Duodenal mucosa (tissue), 2 donors: ENCODE measurements around the gene FGR.
"Not testable (repeated sequence)": the region's sequence is repeated elsewhere in the genome, so short reads cannot be mapped to it uniquely, and the experiment has no call there.

Experiments used
- H3K27ac ChIP-seq: one replicate; pipeline ENCODE4 v1.7.0; 2013; ENCODE audit warnings: low read depth, low read length
- H3K27me3 ChIP-seq, 2 donors: one replicate each; pipeline ENCODE4 v1.7.0; 2013; ENCODE audit warnings: low read length in 2 of 2, control low read depth in 1 of 2; ENCODE audit not compliant: insufficient read depth in 2 of 2, control insufficient read depth in 1 of 2
- H3K36me3 ChIP-seq, 2 donors: one replicate each; pipeline ENCODE4 v1.7.0; 2013; ENCODE audit warnings: low read length in 2 of 2, control low read depth in 1 of 2; ENCODE audit not compliant: insufficient read depth in 2 of 2, control insufficient read depth in 1 of 2
- H3K4me1 ChIP-seq, 2 donors: one replicate each; pipeline ENCODE4 v1.7.0; 2013; ENCODE audit warnings: low read length in 2 of 2, control low read depth in 1 of 2; ENCODE audit not compliant: insufficient read depth in 2 of 2, control insufficient read depth in 1 of 2
- H3K4me3 ChIP-seq, 2 donors: one replicate each; pipeline ENCODE4 v1.7.0; 2013; ENCODE audit warnings: low read length in 2 of 2, low read depth in 1 of 2
- H3K9ac ChIP-seq, 2 donors: one replicate each; pipeline ENCODE4 v1.7.0; 2013; ENCODE audit warnings: low read length in 2 of 2, low read depth in 1 of 2
- H3K9me3 ChIP-seq, 2 donors: one replicate each; pipeline ENCODE4 v1.7.0; 2013; ENCODE audit warnings: low read length in 2 of 2, control low read depth in 1 of 2; ENCODE audit not compliant: control insufficient read depth in 1 of 2

Gene FGR

DNA sequence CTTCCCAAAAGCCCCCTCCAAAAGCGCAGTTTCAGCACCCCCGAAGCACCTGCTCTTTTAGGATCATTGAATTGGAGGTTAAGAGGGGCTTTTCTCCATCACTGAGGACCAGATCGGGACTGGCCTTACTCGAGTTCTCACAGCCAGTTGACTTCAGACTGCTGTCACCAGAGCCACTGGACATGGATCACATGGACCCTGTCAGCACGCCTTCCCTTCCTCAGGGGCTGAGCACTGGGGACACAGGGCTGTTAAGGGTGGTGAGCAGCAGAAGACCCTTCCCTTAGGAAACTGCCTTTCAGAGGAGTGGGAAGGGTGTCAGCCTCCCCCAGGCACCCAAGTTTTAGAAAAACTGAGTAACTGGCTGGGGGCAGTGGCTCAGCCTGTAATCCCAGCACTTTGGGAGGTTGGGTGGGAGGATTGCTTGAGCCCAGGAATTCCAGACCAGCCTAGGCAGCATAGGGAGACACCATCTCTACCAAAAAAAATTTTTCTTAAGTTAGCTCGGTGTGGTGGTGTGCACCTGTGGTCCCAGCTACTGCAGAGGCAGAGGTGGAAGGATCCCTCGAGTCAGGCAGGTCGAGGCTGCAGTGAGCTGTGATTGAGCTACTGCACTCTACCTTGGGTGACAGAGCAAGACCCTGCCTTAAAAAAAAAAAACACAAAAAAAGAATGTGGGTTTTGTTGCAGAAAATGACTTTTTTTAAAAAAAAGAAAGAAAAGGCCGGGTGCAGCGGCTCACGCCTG lies 584 bp upstream of the FGR start:
- H3K9me3 ChIP-seq: no peaks in the 10 kb centered on the region
- H3K9ac ChIP-seq: no peak overlapping the region
- H3K4me3 ChIP-seq: no peak overlapping the region
- H3K36me3 ChIP-seq: no peaks in the 10 kb centered on the region
- H3K4me1 ChIP-seq: peaks cover 8 to 33% of the 10 kb centered on the region in 2 donors
- no peak overlapping the region for H3K27ac ChIP-seq
- peaks cover 21 to 25% of the 10 kb centered on the region in 2 donors for H3K27me3 ChIP-seq

DNA sequence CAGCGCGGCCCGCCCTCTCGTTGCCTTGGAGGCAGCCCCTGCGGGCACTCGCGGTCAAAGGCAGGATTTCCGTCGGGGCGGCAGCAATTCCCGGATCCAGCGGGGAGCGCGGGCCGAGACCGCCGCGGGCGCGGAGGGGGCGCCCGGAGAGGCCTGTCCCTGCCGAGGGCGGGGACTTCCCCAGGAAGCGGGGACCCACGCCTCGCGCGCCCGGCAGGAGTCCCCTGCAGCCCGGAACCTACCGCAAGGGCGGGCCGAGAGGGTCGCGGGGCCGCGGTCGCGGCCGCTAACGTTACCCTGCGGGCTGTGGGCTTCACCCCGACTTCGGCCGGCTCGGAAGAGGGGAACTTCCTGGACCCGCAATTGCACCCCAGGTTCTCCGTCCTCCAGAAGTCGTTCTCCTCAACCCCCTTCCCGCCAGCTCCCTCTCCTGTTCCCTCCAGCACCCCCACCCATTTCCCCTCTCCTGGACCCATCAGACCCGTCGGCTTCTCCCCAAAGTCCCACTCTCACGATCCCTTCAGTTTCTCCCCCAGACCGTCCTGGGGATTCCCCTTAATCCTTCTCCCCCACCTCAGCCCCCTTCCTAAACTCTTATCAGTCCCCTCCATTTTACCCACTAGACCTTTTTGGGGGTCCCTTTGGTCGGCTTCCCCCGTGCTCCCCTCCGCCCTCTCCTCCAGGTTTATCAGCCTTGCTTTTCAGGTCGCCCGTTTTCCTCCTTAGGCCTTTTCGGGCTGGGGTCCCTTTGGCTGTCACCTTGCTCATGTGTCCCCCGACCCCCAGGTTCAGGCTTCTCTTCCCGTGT lies 604 bp downstream of the FGR start:
- Histone ChIP-seq H3K9ac (peak overlapping the region; percentile 39 to 43), H3K4me3 (peak overlapping the region; percentile 56 to 58), H3K27ac (no peak overlapping the region), H3K9me3 (no peaks in the 10 kb centered on the region), H3K4me1 (peaks cover 8 to 36% of the 10 kb centered on the region in 2 donors), H3K27me3 (peaks cover 21 to 25% of the 10 kb centered on the region in 2 donors), H3K36me3 (no peaks in the 10 kb centered on the region)

DNA sequence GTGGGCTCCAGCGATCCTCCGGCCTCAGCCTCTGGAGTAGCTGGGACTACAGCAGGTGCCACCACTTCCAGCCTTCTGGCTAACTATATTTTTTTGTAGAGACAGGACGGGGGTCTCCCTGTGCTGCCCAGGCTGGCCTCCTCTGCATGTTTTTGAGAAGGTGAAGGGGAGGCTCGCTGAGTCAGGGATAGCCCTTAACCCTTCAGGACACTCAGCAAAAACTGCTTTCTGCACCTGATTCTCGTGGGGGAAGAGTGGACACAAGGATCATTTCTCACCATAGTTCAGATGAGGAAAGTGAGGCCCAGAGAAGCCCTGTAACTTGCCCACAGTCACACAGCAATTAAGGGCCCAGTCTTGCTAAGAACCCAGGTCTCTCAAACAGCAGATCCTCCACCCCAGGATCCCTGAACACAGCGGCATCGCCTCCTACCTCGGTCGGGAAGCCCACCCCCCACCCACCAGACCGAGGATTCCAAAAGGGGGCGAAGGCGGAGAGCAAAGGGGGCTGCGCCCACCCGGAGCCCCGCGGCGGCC lies 1.3 kb downstream of the FGR start:
- H3K9me3 ChIP-seq: no peaks in the 10 kb centered on the region
- peak overlapping the region; percentile 56 to 58 for H3K4me3 ChIP-seq
- peaks cover 8 to 36% of the 10 kb centered on the region in 2 donors for H3K4me1 ChIP-seq
- H3K9ac ChIP-seq: peak overlapping the region; percentile 38 to 43
- H3K27ac ChIP-seq: no peak overlapping the region
- no peaks in the 10 kb centered on the region for H3K36me3 ChIP-seq
- H3K27me3 ChIP-seq: peaks cover 21 to 25% of the 10 kb centered on the region in 2 donors

DNA sequence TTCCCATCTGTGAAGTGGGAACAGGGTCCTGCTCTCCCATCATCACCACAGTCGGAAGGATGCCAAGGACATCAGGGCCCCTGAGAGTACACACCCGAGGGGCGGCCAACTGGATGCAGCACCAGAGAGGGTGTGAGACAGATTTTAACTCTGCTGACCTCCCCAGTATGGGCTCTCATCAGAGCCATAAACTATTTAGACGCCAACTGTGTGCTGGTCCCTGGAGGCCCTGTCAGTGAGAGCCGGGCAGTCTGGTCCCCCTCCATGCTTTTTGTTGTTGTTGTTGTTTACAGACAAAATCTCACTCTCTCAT lies 1.7 kb downstream of the FGR start:
- Histone ChIP-seq H3K9ac (no peak overlapping the region), H3K36me3 (no peaks in the 10 kb centered on the region), H3K4me3 (peak overlapping the region in 1 of 2 donors; percentile 3), H3K27me3 (peaks cover 21 to 25% of the 10 kb centered on the region in 2 donors), H3K27ac (peak overlapping the region; percentile 43), H3K9me3 (no peaks in the 10 kb centered on the region), H3K4me1 (peaks cover 8 to 36% of the 10 kb centered on the region in 2 donors)

DNA sequence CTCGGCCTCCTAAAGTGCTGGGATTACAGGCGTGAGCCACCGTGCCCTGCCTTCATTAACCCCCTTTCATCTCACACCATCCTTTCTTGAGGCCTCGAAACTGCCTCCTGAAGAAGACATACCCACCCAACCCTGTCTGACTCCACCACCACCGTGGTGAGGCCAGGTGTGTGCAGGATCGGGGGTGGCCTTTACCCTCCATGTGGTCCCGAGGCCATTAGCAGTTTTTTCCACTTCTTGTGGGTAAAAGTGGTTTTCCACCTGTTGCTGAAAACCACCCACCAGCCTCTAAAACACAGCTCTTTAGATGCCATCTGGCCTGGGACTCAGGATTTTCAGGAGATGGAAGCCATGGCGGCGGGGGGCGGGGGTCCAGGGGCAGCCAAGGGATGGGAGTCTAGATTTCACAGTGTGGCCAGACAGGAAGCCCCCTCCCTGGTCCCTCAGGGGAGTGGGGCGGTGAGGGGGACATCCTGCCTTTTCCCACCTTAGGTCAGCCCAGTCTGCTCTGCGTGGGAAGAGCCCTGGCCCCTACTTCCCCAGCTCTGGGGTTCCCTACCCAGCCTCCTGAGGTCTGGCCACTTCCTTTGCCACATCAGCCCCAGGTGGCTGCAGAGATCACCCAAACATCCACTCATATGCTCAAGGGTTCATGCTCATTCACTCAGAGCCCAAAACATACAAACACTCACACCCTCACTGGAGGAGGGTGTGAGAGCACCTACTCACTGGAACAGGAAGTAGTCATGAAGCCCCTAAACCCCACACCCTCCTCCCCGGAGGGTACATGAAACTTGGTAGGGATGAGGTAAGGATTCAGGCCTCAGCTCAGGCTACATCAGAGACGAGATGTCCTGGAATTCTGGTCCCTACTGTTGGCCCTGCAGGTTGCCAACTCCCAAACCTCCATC lies 2.3 kb downstream of the FGR start:
- Histone ChIP-seq H3K27me3 (peaks cover 21 to 25% of the 10 kb centered on the region in 2 donors), H3K4me1 (peaks cover 8 to 36% of the 10 kb centered on the region in 2 donors), H3K9ac (no peak overlapping the region), H3K4me3 (peak overlapping the region in 1 of 2 donors; percentile 3), H3K9me3 (no peaks in the 10 kb centered on the region), H3K27ac (peak overlapping the region; percentile 43), H3K36me3 (no peaks in the 10 kb centered on the region)

DNA sequence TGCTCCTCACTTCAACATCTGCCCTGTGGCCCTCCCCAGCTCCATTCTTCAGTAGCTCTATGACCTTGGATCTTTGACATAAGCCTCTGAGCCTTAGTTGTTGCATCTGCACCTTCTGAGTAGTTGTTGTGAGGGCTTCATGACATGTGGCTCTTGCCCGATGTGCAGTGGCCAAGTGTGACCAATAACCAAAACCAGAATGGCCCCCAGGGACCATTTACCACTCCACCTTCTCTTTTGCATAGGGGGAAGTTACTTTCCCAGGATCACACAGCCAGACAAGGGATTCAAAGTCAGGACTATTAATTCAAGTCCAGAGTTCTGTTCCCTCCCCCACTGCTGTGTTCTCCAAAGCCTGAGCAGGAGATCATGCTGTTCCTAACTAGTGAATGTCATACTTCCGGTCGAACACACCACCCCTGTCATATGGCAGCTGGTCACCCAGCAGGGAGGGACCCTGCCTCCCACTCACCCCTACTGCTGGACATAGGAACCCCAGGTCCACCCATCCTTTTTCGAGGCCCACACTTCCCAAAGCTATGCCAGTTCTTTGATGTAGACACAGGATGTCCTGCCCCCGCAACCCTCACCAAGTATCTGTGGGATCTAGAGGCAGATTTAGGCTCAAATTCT lies 4.0 kb downstream of the FGR start:
- peaks cover 19 to 25% of the 10 kb centered on the region in 2 donors for H3K27me3 ChIP-seq
- no peak overlapping the region for H3K4me3 ChIP-seq
- H3K4me1 ChIP-seq: peaks cover 8 to 36% of the 10 kb centered on the region in 2 donors
- no peaks in the 10 kb centered on the region for H3K36me3 ChIP-seq
- peak overlapping the region; percentile 44 for H3K27ac ChIP-seq
- H3K9ac ChIP-seq: no peak overlapping the region
- H3K9me3 ChIP-seq: no peaks in the 10 kb centered on the region

DNA sequence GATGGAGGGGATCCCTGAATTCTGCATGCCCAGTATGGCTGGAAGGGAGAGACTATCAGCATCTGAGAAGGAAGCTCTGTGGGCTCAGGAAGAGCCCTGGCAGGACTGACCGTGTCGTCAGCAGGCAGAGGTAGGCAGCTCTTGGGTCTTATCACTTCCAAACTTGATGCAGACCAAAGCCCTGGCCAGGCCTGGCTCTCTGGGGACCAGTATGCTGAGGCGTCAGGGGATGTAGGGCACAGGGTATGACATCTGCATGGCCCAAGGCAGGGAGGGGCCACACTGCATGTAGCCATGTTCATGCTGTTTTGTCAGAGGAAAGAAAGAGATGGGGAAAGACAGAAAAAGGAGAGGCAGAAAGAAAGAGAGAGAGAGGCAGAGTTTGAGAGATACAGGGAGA lies 6.3 kb downstream of the FGR start:
- H3K4me3 ChIP-seq: no peak overlapping the region
- H3K4me1 ChIP-seq: peaks cover 3 to 32% of the 10 kb centered on the region in 2 donors
- no peak overlapping the region for H3K9ac ChIP-seq
- no peak overlapping the region for H3K27ac ChIP-seq
- no peaks in the 10 kb centered on the region for H3K9me3 ChIP-seq
- no peaks in the 10 kb centered on the region for H3K36me3 ChIP-seq
- peaks cover 9 to 10% of the 10 kb centered on the region in 2 donors for H3K27me3 ChIP-seq

DNA sequence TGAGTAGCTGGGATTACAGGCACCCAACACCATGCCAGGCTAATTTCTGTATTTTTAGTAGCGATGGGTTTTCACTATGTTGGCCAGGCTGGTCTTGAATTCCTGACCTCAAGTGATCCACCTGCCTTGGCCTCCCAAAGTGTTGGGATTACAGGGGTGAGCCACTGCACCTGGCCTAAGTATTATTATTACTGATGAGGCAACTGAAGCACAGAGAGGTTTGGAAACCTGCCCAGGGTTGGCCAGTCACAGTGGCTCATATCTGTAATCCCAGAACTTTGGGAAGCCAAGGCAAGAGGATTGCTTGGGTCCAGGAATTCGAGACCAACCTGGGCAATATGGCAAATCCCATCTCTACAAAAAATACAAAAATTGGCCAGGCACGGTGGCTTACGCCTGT lies 7.3 kb downstream of the FGR start:
- H3K36me3 ChIP-seq, H3K9me3 ChIP-seq, H3K27ac ChIP-seq, H3K27me3 ChIP-seq, H3K9ac ChIP-seq, H3K4me3 ChIP-seq: not testable (repeated sequence)
- H3K4me1 ChIP-seq: peaks cover 3 to 32% of the 10 kb centered on the region in 2 donors

DNA sequence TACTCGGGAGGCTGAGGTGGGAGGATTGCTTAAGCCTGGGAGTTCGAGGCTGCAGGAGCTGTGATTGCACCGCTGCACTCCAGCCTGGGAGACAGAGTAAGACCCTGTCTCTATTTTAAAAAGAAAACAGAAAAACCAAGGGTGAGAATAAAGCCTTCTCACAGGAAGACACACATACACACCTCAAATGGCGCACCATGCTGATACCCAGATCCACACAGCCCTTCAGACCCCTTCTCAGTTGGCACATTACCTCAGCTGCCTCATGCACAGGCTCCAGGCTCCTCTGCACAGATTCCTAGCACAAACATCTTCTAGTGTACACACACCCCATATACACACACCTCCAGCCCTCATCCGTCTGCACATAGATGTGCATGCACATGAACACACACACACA lies 7.9 kb downstream of the FGR start:
- Histone ChIP-seq H3K4me3 (no peak overlapping the region), H3K36me3 (no peaks in the 10 kb centered on the region), H3K4me1 (peaks cover 3 to 26% of the 10 kb centered on the region in 2 donors), H3K9me3 (no peaks in the 10 kb centered on the region), H3K27ac (no peak overlapping the region), H3K9ac (no peak overlapping the region), H3K27me3 (no peaks in the 10 kb centered on the region)
